ES-I3 (cell line): ENCODE measurements around the gene LAIR1.
"Not testable (repeated sequence)": the region's sequence is repeated elsewhere in the genome, so short reads cannot be mapped to it uniquely, and the experiment has no call there.

Experiments used
- H3K36me3 ChIP-seq: 2 replicates; pipeline ENCODE4 v1.6.1; 2013; ENCODE audit warnings: mild to moderate bottlenecking, low read length, control low read depth, moderate library complexity; ENCODE audit not compliant: insufficient read depth
- H3K4me1 ChIP-seq: 2 replicates; pipeline ENCODE4 v1.6.1; 2013; ENCODE audit warnings: mild to moderate bottlenecking, control low read depth, low read length; ENCODE audit not compliant: insufficient read depth
- H3K9ac ChIP-seq: 2 replicates; pipeline ENCODE4 v1.6.1; 2013; ENCODE audit warnings: low read depth, mild to moderate bottlenecking, low read length, moderate library complexity
- H3K9me3 ChIP-seq: 2 replicates; pipeline ENCODE4 v1.6.1; 2013; ENCODE audit warnings: mild to moderate bottlenecking, low read length, moderate library complexity; ENCODE audit not compliant: control insufficient read depth, insufficient read depth

LAIR1 gene

GRCh38 chr19:54390942-54391577 lies 26.3 kb upstream of the LAIR1 start:
- Histone ChIP-seq H3K9me3 (no peaks in the 10 kb centered on the region), H3K36me3 (no peaks in the 10 kb centered on the region), H3K4me1 (peaks cover 8% of the 10 kb centered on the region), H3K9ac (no peak overlapping the region)

GRCh38 chr19:54389553-54389952 lies 24.8 kb upstream of the LAIR1 start:
- H3K36me3 ChIP-seq, result no peaks in the 10 kb centered on the region
- no peaks in the 10 kb centered on the region for H3K9me3 ChIP-seq
- H3K4me1 ChIP-seq, result peaks cover 8% of the 10 kb centered on the region
- no peak overlapping the region for H3K9ac ChIP-seq

GRCh38 chr19:54388802-54389139 lies 24.0 kb upstream of the LAIR1 start:
- H3K9me3 ChIP-seq, result no peaks in the 10 kb centered on the region
- peaks cover 8% of the 10 kb centered on the region for H3K4me1 ChIP-seq
- peak overlapping the region; percentile 49; the same call in 1 of the 2 replicates for H3K9ac ChIP-seq
- H3K36me3 ChIP-seq, result no peaks in the 10 kb centered on the region

- H3K9ac ChIP-seq, result peak overlapping the region; percentile 49
- H3K36me3 ChIP-seq, result no peaks in the 10 kb centered on the region
- H3K9me3 ChIP-seq, result no peaks in the 10 kb centered on the region
- peaks cover 8% of the 10 kb centered on the region for H3K4me1 ChIP-seq
These were observed 23.5 kb upstream of the LAIR1 start for GRCh38 chr19:54387991-54388801.

- Histone ChIP-seq H3K9ac (no peak overlapping the region), H3K36me3 (no peaks in the 10 kb centered on the region), H3K4me1 (no peaks in the 10 kb centered on the region), H3K9me3 (no peaks in the 10 kb centered on the region)
These were observed 18.6 kb upstream of the LAIR1 start for GRCh38 chr19:54383330-54383729.

GRCh38 chr19:54382041-54382440 lies 17.3 kb upstream of the LAIR1 start:
- H3K9ac ChIP-seq, H3K36me3 ChIP-seq, H3K9me3 ChIP-seq, H3K4me1 ChIP-seq: not testable (repeated sequence)

GRCh38 chr19:54380897-54381296 lies 16.2 kb upstream of the LAIR1 start:
- Histone ChIP-seq H3K9me3 (no peaks in the 10 kb centered on the region), H3K4me1 (no peaks in the 10 kb centered on the region)

GRCh38 chr19:54379187-54379678 lies 14.5 kb upstream of the LAIR1 start:
- Histone ChIP-seq H3K36me3 (no peaks in the 10 kb centered on the region), H3K9me3 (no peaks in the 10 kb centered on the region), H3K4me1 (no peaks in the 10 kb centered on the region), H3K9ac (no peak overlapping the region)

More at GRCh38 chr19:54380897-54381296, 16.2 kb upstream of the LAIR1 start:
- Histone ChIP-seq H3K9ac (no peak overlapping the region), H3K36me3 (no peaks in the 10 kb centered on the region)

GRCh38 chr19:54376610-54377285 lies 12.0 kb upstream of the LAIR1 start:
- H3K36me3 ChIP-seq, result no peaks in the 10 kb centered on the region
- H3K4me1 ChIP-seq, result no peaks in the 10 kb centered on the region
- no peak overlapping the region for H3K9ac ChIP-seq
- H3K9me3 ChIP-seq, result no peaks in the 10 kb centered on the region

GRCh38 chr19:54375181-54375938 lies 10.6 kb upstream of the LAIR1 start:
- H3K9ac ChIP-seq, H3K9me3 ChIP-seq, H3K4me1 ChIP-seq, H3K36me3 ChIP-seq: not testable (repeated sequence)

- Histone ChIP-seq H3K4me1 (no peaks in the 10 kb centered on the region), H3K9ac (no peak overlapping the region), H3K36me3 (no peaks in the 10 kb centered on the region), H3K9me3 (no peaks in the 10 kb centered on the region)
These were observed 9.3 kb upstream of the LAIR1 start for GRCh38 chr19:54373781-54374631.

GRCh38 chr19:54371453-54371852 lies 6.7 kb upstream of the LAIR1 start:
- H3K9me3 ChIP-seq, H3K36me3 ChIP-seq, H3K4me1 ChIP-seq, H3K9ac ChIP-seq: not testable (repeated sequence)

GRCh38 chr19:54370434-54370796 lies 5.7 kb upstream of the LAIR1 start:
- not testable (repeated sequence) for H3K9me3 ChIP-seq, H3K36me3 ChIP-seq, H3K4me1 ChIP-seq, H3K9ac ChIP-seq
